HEK293 (cell line): ENCODE data around the gene FAM241A.

Source experiments
- CTCF ChIA-PET: fragments of 350-600 bp; formaldehyde crosslinking; extraction: SDS; loops from one replicate; lab custom pipeline; 2021; ENCODE audit warnings: antibody characterized with exemption; lab: Yijun Ruan, JAX
- POLR2A ChIA-PET: fragments of 300-600 bp; formaldehyde crosslinking; extraction: SDS; loops from one replicate; lab custom pipeline; 2020; ENCODE audit warnings: antibody characterized with exemption, inconsistent platforms; lab: Yijun Ruan, JAX
- H3K27ac ChIP-seq: fragments of 200-500 bp; sonication (Bioruptor generic); 2 replicates; pipeline ENCODE4 v1.5.1; 2014; ENCODE audit warnings: low read depth, low read length, control low read depth, inconsistent platforms; ENCODE audit errors: extremely low read depth
- H3K36me3 ChIP-seq, 2 experiments: fragments of 200-500 bp in 1 of 2; sonication (Bioruptor generic) in 1 of 2; 1 replicate in 1 of 2; 2 replicates in 1 of 2; pipeline ENCODE4 v1.5.1; 2014 to 2017; ENCODE audit warnings: inconsistent platforms in 2 of 2, low read length in 2 of 2; ENCODE audit not compliant: control insufficient read depth in 2 of 2, insufficient read depth in 1 of 2
- H3K4me1 ChIP-seq: fragments of 200-500 bp; sonication (Bioruptor generic); 2 replicates; pipeline ENCODE4 v1.5.1; 2014; ENCODE audit warnings: mild to moderate bottlenecking, low read length, inconsistent platforms; ENCODE audit not compliant: control insufficient read depth, insufficient read depth
- H3K4me3 ChIP-seq: 2 replicates; pipeline ENCODE4 v1.5.1; 2011; ENCODE audit warnings: low read depth, mild to moderate bottlenecking, control low read depth, low read length, moderate library complexity
- H3K9me3 ChIP-seq: fragments of 200-500 bp; sonication (Bioruptor generic); 2 replicates; pipeline ENCODE4 v1.5.1; 2014; ENCODE audit warnings: low read depth, low read length, inconsistent platforms; ENCODE audit not compliant: control insufficient read depth, insufficient read depth
- KLF7 ChIP-seq: fragments of 450-650 bp; formaldehyde crosslinking; IDR thresholded peaks from 2 replicates; pipeline ENCODE4 v1.5.1; 2016; ENCODE audit warnings: missing biosample characterization, missing genetic modification characterization, borderline replicate concordance
- KLF8 ChIP-seq: fragments of 450-650 bp; formaldehyde crosslinking; IDR thresholded peaks from 2 replicates; pipeline ENCODE4 v1.5.1; 2016; ENCODE audit warnings: missing biosample characterization, missing genetic modification characterization
- PATZ1 ChIP-seq: fragments of 450-650 bp; formaldehyde crosslinking; IDR thresholded peaks from 2 replicates; pipeline ENCODE4 v1.5.1; 2016; ENCODE audit warnings: missing biosample characterization, missing genetic modification characterization
- PBX3 ChIP-seq: sonication (generic); formaldehyde crosslinking; IDR thresholded peaks from 2 replicates; pipeline ENCODE4 v1.8.1; 2022; ENCODE audit warnings: mild to moderate bottlenecking, moderate library complexity, missing genetic modification reagents
- PRDM1 ChIP-seq: fragments of 450-650 bp; formaldehyde crosslinking; IDR thresholded peaks from 2 replicates; pipeline ENCODE4; 2016; ENCODE audit warnings: missing biosample characterization, missing genetic modification characterization
- PRDM6 ChIP-seq: fragments of 450-650 bp; formaldehyde crosslinking; IDR thresholded peaks from 2 replicates; pipeline ENCODE4 v1.5.1; 2017; ENCODE audit warnings: missing biosample characterization, missing genetic modification characterization
- SETDB1 ChIP-seq: IDR thresholded peaks from one replicate; pipeline ENCODE4 v1.6.1; 2017; ENCODE audit warnings: mild to moderate bottlenecking, low read length, moderate library complexity, mixed read lengths; ENCODE audit not compliant: insufficient read length
- SP2 ChIP-seq: fragments of 450-650 bp; formaldehyde crosslinking; IDR thresholded peaks from 2 replicates; pipeline ENCODE4 v1.5.1; 2016; ENCODE audit warnings: missing biosample characterization, missing genetic modification characterization
- SP3 ChIP-seq: fragments of 450-650 bp; formaldehyde crosslinking; IDR thresholded peaks from 2 replicates; pipeline ENCODE4 v1.5.1; 2016; ENCODE audit warnings: missing biosample characterization, missing genetic modification characterization
- TCF7L2 ChIP-seq: IDR thresholded peaks from 2 replicates; pipeline ENCODE4 v1.6.1; 2011; ENCODE audit warnings: low read depth, mild to moderate bottlenecking, inconsistent platforms, low read length, moderate library complexity, borderline replicate concordance
- YY1 ChIP-seq: fragments of 450-650 bp; formaldehyde crosslinking; IDR thresholded peaks from 2 replicates; pipeline ENCODE4 v1.5.1; 2018; ENCODE audit warnings: missing biosample characterization, missing genetic modification characterization
- ZBTB17 ChIP-seq: fragments of 450-650 bp; formaldehyde crosslinking; IDR thresholded peaks from 2 replicates; pipeline ENCODE4 v1.5.1; 2016; ENCODE audit warnings: missing biosample characterization, missing genetic modification characterization
- ZFP69B ChIP-seq: fragments of 450-650 bp; formaldehyde crosslinking; IDR thresholded peaks from 2 replicates; pipeline ENCODE4 v1.5.1; 2016; ENCODE audit warnings: missing biosample characterization, missing genetic modification characterization
- ZNF133 ChIP-seq: fragments of 450-650 bp; formaldehyde crosslinking; IDR thresholded peaks from 2 replicates; pipeline ENCODE4 v1.5.1; 2016; ENCODE audit warnings: missing biosample characterization, missing genetic modification characterization
- ZNF157 ChIP-seq: fragments of 450-650 bp; formaldehyde crosslinking; IDR thresholded peaks from 2 replicates; pipeline ENCODE4 v1.5.1; 2016; ENCODE audit warnings: missing biosample characterization, missing genetic modification characterization
- ZNF174 ChIP-seq: fragments of 450-650 bp; formaldehyde crosslinking; IDR thresholded peaks from 2 replicates; pipeline ENCODE4 v1.5.0; 2017; ENCODE audit warnings: missing biosample characterization, mild to moderate bottlenecking, missing genetic modification characterization
- ZNF175 ChIP-seq: fragments of 450-650 bp; formaldehyde crosslinking; IDR thresholded peaks from 2 replicates; pipeline ENCODE4 v1.5.1; 2016; ENCODE audit warnings: missing biosample characterization, missing genetic modification characterization
- ZNF2 ChIP-seq: fragments of 450-650 bp; formaldehyde crosslinking; IDR thresholded peaks from 2 replicates; pipeline ENCODE4 v1.5.1; 2016; ENCODE audit warnings: missing biosample characterization, missing genetic modification characterization
- ZNF223 ChIP-seq: fragments of 450-650 bp; formaldehyde crosslinking; IDR thresholded peaks from 2 replicates; pipeline ENCODE4 v1.5.1; 2016; ENCODE audit warnings: missing biosample characterization, missing genetic modification characterization
- ZNF266 ChIP-seq: fragments of 450-650 bp; formaldehyde crosslinking; IDR thresholded peaks from 2 replicates; pipeline ENCODE4 v1.5.1; 2016; ENCODE audit warnings: missing biosample characterization, missing genetic modification characterization, low read depth
- ZNF37A ChIP-seq: fragments of 450-650 bp; IDR thresholded peaks from 2 replicates; pipeline ENCODE4 v1.5.1; 2018; ENCODE audit warnings: missing biosample characterization, missing genetic modification characterization
- ZNF423 ChIP-seq: fragments of 450-650 bp; formaldehyde crosslinking; IDR thresholded peaks from 2 replicates; pipeline ENCODE4 v1.5.1; 2016; ENCODE audit warnings: missing biosample characterization, missing genetic modification characterization
- ZNF426 ChIP-seq: fragments of 450-650 bp; formaldehyde crosslinking; IDR thresholded peaks from 2 replicates; pipeline ENCODE4 v1.5.1; 2017; ENCODE audit warnings: missing biosample characterization, missing genetic modification characterization, mild to moderate bottlenecking, inconsistent platforms, moderate library complexity
- ZNF555 ChIP-seq: fragments of 450-650 bp; formaldehyde crosslinking; conservative IDR thresholded peaks from 2 replicates; pipeline ENCODE4 v1.5.1; 2017; ENCODE audit warnings: missing biosample characterization, mild to moderate bottlenecking, missing genetic modification characterization, inconsistent platforms
- ZNF600 ChIP-seq: fragments of 450-650 bp; formaldehyde crosslinking; IDR thresholded peaks from 2 replicates; pipeline ENCODE4 v1.5.1; 2016; ENCODE audit warnings: missing biosample characterization, missing genetic modification characterization
- ZNF677 ChIP-seq: fragments of 450-650 bp; IDR thresholded peaks from 2 replicates; pipeline ENCODE4 v1.5.0; 2018; ENCODE audit warnings: missing biosample characterization, mild to moderate bottlenecking, missing genetic modification characterization, moderate library complexity
- ZNF704 ChIP-seq: fragments of 450-650 bp; formaldehyde crosslinking; IDR thresholded peaks from 2 replicates; pipeline ENCODE4 v1.5.1; 2016; ENCODE audit warnings: missing biosample characterization, missing genetic modification characterization
- ZNF837 ChIP-seq: fragments of 450-650 bp; formaldehyde crosslinking; IDR thresholded peaks from 2 replicates; pipeline ENCODE4 v1.5.1; 2016; ENCODE audit warnings: missing biosample characterization, missing genetic modification characterization
- ZSCAN5A ChIP-seq: fragments of 450-650 bp; formaldehyde crosslinking; IDR thresholded peaks from 2 replicates; pipeline ENCODE4 v1.5.1; 2016; ENCODE audit warnings: missing biosample characterization, missing genetic modification characterization
- ZXDB ChIP-seq: fragments of 450-650 bp; formaldehyde crosslinking; IDR thresholded peaks from 2 replicates; pipeline ENCODE4 v1.5.1; 2016; ENCODE audit warnings: missing biosample characterization, missing genetic modification characterization

Gene FAM241A

GRCh38 chr4:112199041-112199440 is 53.8 kb downstream of the FAM241A start:
- Histone ChIP-seq H3K4me3 (no peak overlapping the region), H3K4me1 (no peaks in the 10 kb centered on the region)
- POLR2A ChIA-PET, result no interaction called here
- TF ChIP-seq ZBTB17 (tag by site-specific recombination) (no peak), ZNF837 (tag by site-specific recombination) (no peak), ZNF704 (tag by site-specific recombination) (no peak), ZFP69B (tag by site-specific recombination) (no peak), SP2 (no peak), ZNF2 (tag by site-specific recombination) (no peak), ZNF133 (tag by site-specific recombination) (no peak), ZNF37A (tag by site-specific recombination) (no peak), ZNF677 (no peak), PRDM1 (no peak), ZNF600 (tag by site-specific recombination) (no peak), ZNF175 (tag by site-specific recombination) (no peak), PATZ1 (no peak), ZNF157 (tag by site-specific recombination) (no peak), ZNF223 (tag by site-specific recombination) (no peak), PBX3 (CRISPR knock-in tag) (no peak), ZNF174 (tag by site-specific recombination) (no peak), SP3 (tag by site-specific recombination) (no peak), ZNF423 (tag by site-specific recombination) (no peak), ZNF426 (no peak)
- TF ChIP-seq, all 188 proteins: peak for 0
- Histone ChIP-seq H3K36me3 (no peaks in the 10 kb centered on the region), H3K27ac (no peak overlapping the region), H3K9me3 (no peaks in the 10 kb centered on the region)
- CTCF ChIA-PET, result interaction anchor here (1.3 kb wide), 1 partner anchor 99 kb away, joined by 3 read pairs; no protein-coding TSS in a partner anchor

- no peaks in the 10 kb centered on the region for H3K4me1 ChIP-seq
- H3K27ac ChIP-seq, result no peak overlapping the region
- ChIA-PET POLR2A (no interaction called here), CTCF (interaction anchor here (0.7 kb wide), 1 partner anchor 129 kb away, joined by 3 read pairs; no protein-coding TSS in a partner anchor)
- H3K36me3 ChIP-seq, result no peaks in the 10 kb centered on the region
- H3K9me3 ChIP-seq, result no peaks in the 10 kb centered on the region
- H3K4me3 ChIP-seq, result no peak overlapping the region
- TF ChIP-seq ZXDB (tag by site-specific recombination) (no peak), TCF7L2 (no peak), PRDM1 (no peak), KLF8 (tag by site-specific recombination) (no peak), ZNF555 (tag by site-specific recombination) (no peak), SETDB1 (no peak), PRDM6 (tag by site-specific recombination) (no peak), ZNF426 (no peak), YY1 (tag by site-specific recombination) (no peak), ZNF266 (tag by site-specific recombination) (no peak), ZSCAN5A (tag by site-specific recombination) (no peak), ZNF677 (no peak), KLF7 (tag by site-specific recombination) (no peak), ZNF133 (tag by site-specific recombination) (no peak)
Observed at GRCh38 chr4:112201915-112202505, 56.8 kb downstream of the FAM241A start.
